Common myeloid progenitor, CD34-positive (primary cell): ENCODE data around the gene ADAMTS5.

Source experiments
- CTCF ChIA-PET: fragments of 350-600 bp; sonication (Branson Sonifier 250); formaldehyde crosslinking; loops from one replicate; lab custom pipeline; 2021; ENCODE audit warnings: antibody characterized with exemption; lab: Charles Lee
- POLR2A ChIA-PET: fragments of 350-600 bp; sonication (Branson Sonifier 250); formaldehyde crosslinking; loops from one replicate; lab custom pipeline; 2021; ENCODE audit warnings: antibody characterized with exemption; lab: Charles Lee
- DNase-seq, 3 donors: peaks; one replicate each; pipeline versions ENCODE4 v3.0.0 to v3.0.0-alpha.2; 2013
- H3K27ac ChIP-seq, 2 experiments: 1 replicate in 1 of 2; 2 replicates in 1 of 2; pipeline ENCODE4 v1.7.0; 2013; ENCODE audit warnings: inconsistent platforms in 2 of 2, low read length in 2 of 2, mild to moderate bottlenecking in 2 of 2, low read depth in 1 of 2, moderate library complexity in 1 of 2; ENCODE audit not compliant: severe bottlenecking in 2 of 2, insufficient read depth in 1 of 2, poor library complexity in 1 of 2
- H3K27me3 ChIP-seq, 5 experiments: replicated peaks in 2 of 5; 1 replicate in 3 of 5; 2 replicates in 2 of 5; pipeline versions ENCODE4 v1.6.1 to v1.7.0; 2013; ENCODE audit warnings: low read length in 4 of 5, mild to moderate bottlenecking in 2 of 5, moderate library complexity in 2 of 5, inconsistent platforms in 1 of 5; ENCODE audit not compliant: insufficient read depth in 5 of 5, control insufficient read depth in 4 of 5
- H3K36me3 ChIP-seq, 4 experiments: 1 replicate in 2 of 4; 2 replicates in 2 of 4; pipeline versions ENCODE4 v1.6.1 to v1.7.0; 2013; ENCODE audit warnings: low read length in 3 of 4, control low read depth in 1 of 4, mild to moderate bottlenecking in 1 of 4; ENCODE audit not compliant: control insufficient read depth in 4 of 4, insufficient read depth in 4 of 4
- H3K4me1 ChIP-seq, 4 experiments: 1 replicate in 3 of 4; 2 replicates in 1 of 4; pipeline versions ENCODE4 v1.6.1 to v1.7.1; 2013; ENCODE audit warnings: low read length in 3 of 4, mild to moderate bottlenecking in 3 of 4, control low read depth in 1 of 4, inconsistent platforms in 1 of 4, moderate library complexity in 1 of 4; ENCODE audit not compliant: control insufficient read depth in 4 of 4, insufficient read depth in 4 of 4; ENCODE audit errors: control extremely low read depth in 1 of 4
- H3K4me3 ChIP-seq, 7 experiments: 1 replicate in 4 of 7; 2 replicates in 3 of 7; pipeline versions ENCODE4 v1.5.1 to v1.7.0; 2013; ENCODE audit warnings: mild to moderate bottlenecking in 7 of 7, low read length in 6 of 7, moderate library complexity in 6 of 7, inconsistent platforms in 2 of 7, low read depth in 2 of 7, control low read depth in 1 of 7; ENCODE audit not compliant: insufficient read depth in 4 of 7, control insufficient read depth in 1 of 7; ENCODE audit errors: extremely low read depth in 1 of 7
- H3K9me3 ChIP-seq, 5 experiments: 1 replicate in 4 of 5; 2 replicates in 1 of 5; pipeline versions ENCODE4 v1.6.1 to v1.7.1; 2013; ENCODE audit warnings: low read length in 4 of 5, mild to moderate bottlenecking in 2 of 5, inconsistent platforms in 1 of 5, low read depth in 1 of 5, moderate library complexity in 1 of 5; ENCODE audit not compliant: control insufficient read depth in 4 of 5, insufficient read depth in 2 of 5; ENCODE audit errors: control extremely low read depth in 1 of 5
- WGBS: methylation state at CpG from one replicate; pipeline ENCODE4 v1.1.5; 2013; ENCODE audit not compliant: insufficient coverage; 5-methylcytosine and 5-hydroxymethylcytosine counted together

The ADAMTS5 gene

DNA sequence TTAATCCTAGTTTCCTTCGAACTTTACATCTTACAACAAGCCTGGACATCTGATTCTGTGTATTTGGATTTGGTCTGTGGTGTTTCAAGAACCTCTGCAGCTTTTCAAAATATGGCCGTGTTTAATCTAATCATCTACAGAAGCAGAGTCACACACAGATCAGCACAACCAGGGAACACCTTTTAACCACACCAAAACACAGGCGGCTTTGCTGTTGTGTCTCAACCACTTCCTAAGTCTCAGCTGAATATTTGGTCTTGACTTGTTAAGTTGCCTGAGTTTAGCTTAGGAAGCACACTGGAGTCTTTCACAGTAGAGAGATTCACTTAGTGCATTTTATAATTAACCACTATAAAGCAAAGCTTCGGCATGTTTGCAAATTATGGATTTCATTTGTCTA is 17.1 kb downstream of the ADAMTS5 start:
- no peak for DNase-seq
- Histone ChIP-seq H3K27ac (no peak overlapping the region), H3K36me3 (no peaks in the 10 kb centered on the region), H3K27me3 (peaks cover 0 to 7% (median 3%) of the 10 kb centered on the region in 5 experiments), H3K9me3 (peaks cover 0 to 1% (median 0%) of the 10 kb centered on the region in 5 experiments), H3K4me3 (no peak overlapping the region), H3K4me1 (no peaks in the 10 kb centered on the region)
- CTCF ChIA-PET = no interaction called here
- no CpG with 5 or more reads among the region's 4 CpGs for WGBS
- POLR2A ChIA-PET = no interaction called here

GRCh38 chr21:26948194-26948593 is 18.7 kb downstream of the ADAMTS5 start:
- Histone ChIP-seq H3K27ac (no peak overlapping the region), H3K9me3 (peaks cover 0 to 1% (median 0%) of the 10 kb centered on the region in 5 experiments), H3K36me3 (no peaks in the 10 kb centered on the region), H3K4me1 (no peaks in the 10 kb centered on the region), H3K27me3 (peaks cover 0 to 7% (median 3%) of the 10 kb centered on the region in 5 experiments), H3K4me3 (no peak overlapping the region)
- no peak for DNase-seq
- POLR2A ChIA-PET = no interaction called here
- WGBS = 100% methylated on average over 1 of the region's 2 CpGs
- CTCF ChIA-PET = interaction anchor here (0.7 kb wide), 1 partner anchor 13 kb away, joined by 3 read pairs; no protein-coding TSS in a partner anchor

- 66% methylated on average over 2 of the region's 6 CpGs for WGBS
- DNase-seq = no peak
- Histone ChIP-seq H3K27ac (no peak overlapping the region), H3K9me3 (peaks cover 0 to 1% (median 0%) of the 10 kb centered on the region in 5 experiments), H3K27me3 (peaks cover 0 to 3% (median 2%) of the 10 kb centered on the region in 5 experiments), H3K4me3 (no peak overlapping the region), H3K4me1 (no peaks in the 10 kb centered on the region), H3K36me3 (no peaks in the 10 kb centered on the region)
- ChIA-PET CTCF (interaction anchor here (1.1 kb wide), 1 partner anchor 91 kb away, joined by 4 read pairs; no protein-coding TSS in a partner anchor), POLR2A (no interaction called here)
Observed at GRCh38 chr21:26946744-26947446, 20.0 kb downstream of the ADAMTS5 start.

DNA sequence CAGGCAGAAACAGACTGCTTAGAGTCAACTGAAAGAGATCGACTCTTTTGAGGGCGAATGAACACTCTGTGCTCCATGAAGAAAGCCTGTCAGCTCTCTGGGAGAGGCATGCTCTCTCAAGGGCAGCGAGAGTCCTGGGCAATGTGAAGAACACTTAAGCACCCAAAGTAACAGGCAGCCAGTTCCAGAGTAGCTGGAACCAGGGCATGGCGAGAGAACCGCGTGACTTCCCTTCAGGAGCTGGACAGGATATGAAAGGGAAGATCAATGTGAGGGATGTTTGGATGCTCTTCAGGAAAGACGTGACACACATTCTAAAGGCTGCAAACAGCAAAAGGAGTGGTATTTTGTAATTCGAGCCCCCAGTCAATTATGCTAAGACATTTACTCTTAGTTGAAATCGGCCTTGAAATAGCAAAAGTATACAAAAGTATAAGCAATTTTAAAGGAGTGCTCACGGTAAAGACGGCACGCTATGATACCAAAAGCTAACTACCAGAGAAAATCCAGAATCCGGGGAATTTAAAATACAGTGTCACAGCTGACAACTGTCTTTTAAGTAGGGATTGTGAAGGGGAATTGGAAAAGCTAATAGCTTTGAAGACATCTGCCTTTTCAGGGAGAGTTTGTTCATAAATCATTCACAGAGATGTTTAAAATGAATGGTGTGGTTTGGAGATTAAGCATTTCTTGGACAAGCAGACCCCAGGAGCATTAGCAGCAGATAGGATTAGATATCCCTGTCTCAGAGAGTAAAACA is 20.8 kb downstream of the ADAMTS5 start:
- no peak overlapping the region for H3K27ac ChIP-seq
- H3K27me3 ChIP-seq = peaks cover 0 to 3% (median 2%) of the 10 kb centered on the region in 5 experiments
- H3K4me1 ChIP-seq = no peaks in the 10 kb centered on the region
- peaks cover 0 to 1% (median 0%) of the 10 kb centered on the region in 5 experiments for H3K9me3 ChIP-seq
- no peak for DNase-seq
- ChIA-PET POLR2A (no interaction called here), CTCF (interaction anchor here (1.1 kb wide), 1 partner anchor 90 kb away, joined by 4 read pairs; no protein-coding TSS in a partner anchor)
- WGBS = 90% methylated on average over 12 of the region's 13 CpGs
- no peaks in the 10 kb centered on the region for H3K36me3 ChIP-seq
- no peak overlapping the region for H3K4me3 ChIP-seq

- ChIA-PET CTCF (no interaction called here), POLR2A (no interaction called here)
- DNase-seq = no peak
- H3K4me3 ChIP-seq = no peak overlapping the region
- H3K9me3 ChIP-seq = peaks cover 0 to 1% (median 0%) of the 10 kb centered on the region in 5 experiments
- H3K36me3 ChIP-seq = no peaks in the 10 kb centered on the region
- no peaks in the 10 kb centered on the region for H3K4me1 ChIP-seq
- H3K27ac ChIP-seq = no peak overlapping the region
- peaks cover 0 to 3% (median 2%) of the 10 kb centered on the region in 5 experiments for H3K27me3 ChIP-seq
- no CpG with 5 or more reads among the region's 2 CpGs for WGBS
Observed at GRCh38 chr21:26943921-26944320, 23.0 kb downstream of the ADAMTS5 start.

- CTCF ChIA-PET = interaction anchor here (0.8 kb wide), 1 partner anchor 15 kb away, joined by 3 read pairs; no protein-coding TSS in a partner anchor
Observed at GRCh38 chr21:26941421-26941820, 25.5 kb downstream of the ADAMTS5 start.

More at GRCh38 chr21:26941421-26941820, 25.5 kb downstream of the ADAMTS5 start:
- H3K36me3 ChIP-seq = no peaks in the 10 kb centered on the region
- no peak for DNase-seq
- peaks cover 0 to 1% (median 0%) of the 10 kb centered on the region in 5 experiments for H3K9me3 ChIP-seq
- H3K4me3 ChIP-seq = no peak overlapping the region
- no CpG with 5 or more reads among the region's 1 CpG for WGBS
- H3K27ac ChIP-seq = no peak overlapping the region
- POLR2A ChIA-PET = no interaction called here
- peaks cover 0 to 2% (median 0%) of the 10 kb centered on the region in 5 experiments for H3K27me3 ChIP-seq
- no peaks in the 10 kb centered on the region for H3K4me1 ChIP-seq
